Fibroblast of villous mesenchyme (primary cell): ENCODE data around the gene KIF13A. TPM values are rescaled to one million over a fixed set of nuclear protein-coding genes. Genes with fewer than 3 reads are reported as not detected.
"Not testable (repeated sequence)": the region's sequence is repeated elsewhere in the genome, so short reads cannot be mapped to it uniquely, and the experiment has no call there.

Experiments used
- DNase-seq: peaks from one replicate; pipeline ENCODE4 v3.0.0-alpha.2; 2010; ENCODE audit warnings: low read depth
- H3K4me3 ChIP-seq: 2 replicates; pipeline ENCODE4 v1.5.1; 2011; ENCODE audit warnings: low read depth, mild to moderate bottlenecking, low read length
- CTCF ChIP-seq: IDR thresholded peaks from 2 replicates; pipeline ENCODE4 v1.5.1; 2012; ENCODE audit warnings: low read depth, mild to moderate bottlenecking, low read length; ENCODE audit not compliant: insufficient read depth
- total RNA-seq: library from RNA; depleted of rRNA; stranded (reverse); fragments of >200 nt; gene quantifications from 2 replicates; pipeline ENCODE4 v1.2.3, GENCODE V29; 2012

KIF13A gene
- total RNA-seq, 1 donor = 49.2 TPM

DNA sequence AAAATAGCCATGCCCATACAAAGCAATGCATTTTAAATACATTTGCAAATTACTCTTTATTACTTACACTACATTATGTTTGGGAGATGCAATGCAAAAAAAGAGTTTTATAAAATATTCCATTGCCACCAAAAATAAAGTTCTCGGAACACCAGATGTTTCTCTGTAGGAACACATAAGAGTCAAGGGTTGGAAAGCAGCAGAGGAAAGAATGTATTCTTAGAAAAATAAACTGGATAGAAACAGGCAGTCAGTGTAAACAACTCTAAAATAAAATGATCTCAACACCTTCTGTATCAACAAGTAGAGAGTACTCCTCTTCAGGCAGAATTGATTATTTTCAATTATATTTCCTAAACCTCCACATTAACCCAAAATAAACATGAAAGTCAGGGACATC is 28.1 kb downstream of the KIF13A start:
- no peak overlapping the region for H3K4me3 ChIP-seq
- no peak for TF ChIP-seq CTCF
- peak; percentile 61 for DNase-seq

DNA sequence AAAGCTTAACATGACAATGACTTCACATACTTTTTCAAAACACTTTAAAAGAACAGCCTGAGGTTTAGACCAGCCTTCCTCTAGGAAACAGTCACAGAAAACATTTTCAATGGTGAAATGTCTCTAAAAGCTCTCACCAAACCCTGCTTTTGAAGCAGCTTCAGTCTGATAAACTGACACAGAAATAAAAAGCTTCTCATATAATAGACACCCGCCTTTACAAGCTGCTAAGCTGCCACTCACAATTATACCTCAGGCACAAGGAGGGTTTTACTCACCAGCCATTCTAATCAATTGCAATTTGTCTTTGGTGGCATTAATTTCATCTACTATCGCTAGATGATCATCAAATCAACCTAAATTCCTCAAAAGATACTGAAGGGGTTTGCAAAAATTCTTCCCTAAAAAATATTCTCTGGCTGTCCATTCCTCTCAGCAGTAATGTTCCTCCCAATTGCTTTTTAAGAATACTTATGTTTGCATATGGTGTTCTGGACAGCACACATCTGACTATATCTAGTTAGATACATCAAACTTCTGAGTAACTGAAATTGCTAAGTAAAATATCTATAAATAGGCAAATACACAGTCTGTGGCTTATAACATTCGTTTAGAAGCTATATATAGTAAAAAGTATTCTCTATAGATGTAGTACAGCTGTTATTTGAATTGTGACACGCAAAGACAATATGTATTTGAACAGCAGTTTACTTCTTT is 29.4 kb downstream of the KIF13A start:
- no peak overlapping the region for H3K4me3 ChIP-seq
- no peak for DNase-seq
- TF ChIP-seq CTCF = no peak

GRCh38 chr6:17957498-17957897 is 29.9 kb downstream of the KIF13A start:
- no peak for TF ChIP-seq CTCF
- DNase-seq = no peak
- no peak overlapping the region for H3K4me3 ChIP-seq

- DNase-seq = no peak
- no peak overlapping the region for H3K4me3 ChIP-seq
- TF ChIP-seq CTCF = no peak
Measured at GRCh38 chr6:17957086-17957485, 30.3 kb downstream of the KIF13A start.

DNA sequence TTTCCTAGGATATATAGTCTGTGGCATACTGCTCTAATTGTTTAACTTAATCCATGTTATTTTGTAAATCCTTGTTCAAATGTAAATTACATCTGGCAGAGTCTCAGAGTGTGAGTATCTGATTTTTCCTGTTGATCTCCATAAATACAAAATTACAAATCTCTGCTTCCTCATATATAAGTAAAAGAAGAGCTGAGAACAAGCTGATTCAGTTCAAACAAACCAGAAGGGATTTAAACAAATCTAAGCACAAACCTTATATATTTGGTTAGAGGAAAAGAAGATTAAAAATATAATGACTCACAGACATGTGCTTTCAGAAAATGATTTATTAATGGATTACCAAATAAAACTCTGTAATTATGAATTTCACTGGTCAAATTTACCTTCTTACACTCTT is 37.3 kb downstream of the KIF13A start:
- DNase-seq = no peak
- TF ChIP-seq CTCF = no peak
- no peak overlapping the region for H3K4me3 ChIP-seq

DNA sequence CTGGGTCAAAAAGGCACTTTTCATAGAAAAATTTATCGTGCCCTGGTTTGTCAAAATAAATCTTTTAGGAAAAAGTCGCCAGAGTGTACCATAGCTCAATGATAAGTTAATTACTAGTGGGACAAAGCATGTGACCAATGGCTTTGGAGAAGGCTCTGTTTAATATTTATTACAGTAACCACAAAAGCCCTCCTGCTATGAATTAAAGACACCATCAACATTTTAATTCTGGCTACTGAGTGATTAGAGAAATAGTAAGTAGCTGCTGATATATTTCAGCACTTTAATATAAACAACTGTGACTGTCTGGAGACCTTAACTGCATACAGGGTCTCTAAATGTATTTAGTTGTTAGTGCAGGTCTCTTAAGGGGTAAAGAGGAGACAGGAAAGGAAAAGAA is 38.3 kb downstream of the KIF13A start:
- DNase-seq = no peak
- TF ChIP-seq CTCF = no peak
- H3K4me3 ChIP-seq = no peak overlapping the region

- no peak for DNase-seq
- TF ChIP-seq CTCF = no peak
- H3K4me3 ChIP-seq = no peak overlapping the region
Measured at GRCh38 chr6:17948725-17949124, 38.7 kb downstream of the KIF13A start.

DNA sequence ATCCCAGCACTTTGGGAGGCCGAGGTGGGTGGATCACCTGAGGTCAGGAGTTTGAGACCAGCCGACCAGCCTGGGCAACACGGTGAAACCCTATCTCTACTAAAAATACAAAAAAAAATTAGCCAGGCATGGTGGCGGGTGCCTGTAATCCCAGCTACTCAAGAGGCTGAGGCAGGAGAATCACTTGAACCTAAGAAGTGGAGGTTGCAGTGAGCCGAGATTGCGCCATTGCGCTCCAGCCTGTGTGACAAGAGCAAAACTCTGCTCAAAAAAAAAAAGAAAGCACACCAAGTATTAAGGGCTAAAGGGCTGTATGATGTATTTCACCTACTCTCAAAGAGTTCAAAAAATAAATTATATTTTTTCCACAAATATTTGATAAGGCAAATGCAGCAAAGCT is 39.9 kb downstream of the KIF13A start:
- not testable (repeated sequence) for DNase-seq, H3K4me3 ChIP-seq
